Measurements from ENCODE around the gene NELFE. TPM values are rescaled to one million over a fixed set of nuclear protein-coding genes. Genes with fewer than 3 reads are reported as not detected.
A peak's percentile ranks its signal among the peaks of the same experiment; 100 is the strongest.

Gene NELFE
- total RNA-seq, 4 donors from 2014 or later: 30.3 to 73.0 (median 51.4) TPM

- no peaks in the 10 kb centered on the region for H3K36me3 ChIP-seq
- H3K4me3 ChIP-seq: no peak overlapping the region
- H3K4me1 ChIP-seq: peaks cover 0 to 5% of the 10 kb centered on the region in 2 donors
- intact Hi-C loops (cut with DNase I; ENCODE audit: low total_unique reads): no loop called here
- TF ChIP-seq CTCF (IDR thresholded peaks at IDR 0.05): no peak
- TF ChIP-seq POLR2A (IDR thresholded peaks at IDR 0.05): no peak
- H3K9me3 ChIP-seq: no peaks in the 10 kb centered on the region
- no peak for DNase-seq
- no peaks in the 10 kb centered on the region for H3K27me3 ChIP-seq
- no peak overlapping the region for H3K27ac ChIP-seq
Measured at GRCh38 chr6:31966506-31966905, 7.7 kb upstream of the NELFE start.

GRCh38 chr6:31965700-31966099, 6.9 kb upstream of the NELFE start:
- TF ChIP-seq CTCF (IDR thresholded peaks at IDR 0.05) (no peak), POLR2A (IDR thresholded peaks at IDR 0.05) (no peak)
- Histone ChIP-seq H3K9me3 (no peaks in the 10 kb centered on the region), H3K27ac (no peak overlapping the region), H3K4me1 (no peaks in the 10 kb centered on the region), H3K4me3 (no peak overlapping the region), H3K36me3 (no peaks in the 10 kb centered on the region), H3K27me3 (no peaks in the 10 kb centered on the region)
- intact Hi-C loops (cut with DNase I; ENCODE audit: low total_unique reads): no loop called here
- DNase-seq: no peak

GRCh38 chr6:31963921-31964320, 5.2 kb upstream of the NELFE start:
- no peaks in the 10 kb centered on the region for H3K27me3 ChIP-seq
- H3K4me3 ChIP-seq: no peak overlapping the region
- no peak overlapping the region for H3K27ac ChIP-seq
- no peaks in the 10 kb centered on the region for H3K9me3 ChIP-seq
- intact Hi-C loops (cut with DNase I; ENCODE audit: low total_unique reads): no loop called here
- no peak for DNase-seq
- no peaks in the 10 kb centered on the region for H3K36me3 ChIP-seq
- H3K4me1 ChIP-seq: no peaks in the 10 kb centered on the region
- TF ChIP-seq POLR2A (IDR thresholded peaks at IDR 0.05) (no peak), CTCF (IDR thresholded peaks at IDR 0.05) (no peak)

GRCh38 chr6:31961616-31962015, 2.8 kb upstream of the NELFE start:
- Histone ChIP-seq H3K27ac (no peak overlapping the region), H3K9me3 (no peaks in the 10 kb centered on the region), H3K4me3 (no peak overlapping the region), H3K27me3 (no peaks in the 10 kb centered on the region), H3K4me1 (peaks cover 0 to 11% of the 10 kb centered on the region in 2 donors), H3K36me3 (no peaks in the 10 kb centered on the region)
- intact Hi-C loops (cut with DNase I; ENCODE audit: low total_unique reads): no loop called here
- TF ChIP-seq CTCF (IDR thresholded peaks at IDR 0.05): no peak
- no peak for TF ChIP-seq POLR2A (IDR thresholded peaks at IDR 0.05)
- DNase-seq: no peak

- Histone ChIP-seq H3K27ac (peak overlapping the region; percentile 89 to 93), H3K9me3 (no peaks in the 10 kb centered on the region), H3K27me3 (no peaks in the 10 kb centered on the region), H3K36me3 (no peaks in the 10 kb centered on the region), H3K4me1 (peaks cover 0 to 11% of the 10 kb centered on the region in 2 donors), H3K4me3 (peak overlapping the region; percentile 89 to 96)
- no peak for DNase-seq
- TF ChIP-seq POLR2A (IDR thresholded peaks at IDR 0.05) (no peak), CTCF (IDR thresholded peaks at IDR 0.05) (no peak)
- intact Hi-C loops (cut with DNase I; ENCODE audit: low total_unique reads): no loop called here
Measured at GRCh38 chr6:31958412-31958740, 395 bp downstream of the NELFE start.
